HepG2 (cell line): ENCODE measurements around the gene GRM6. TPM values are rescaled to one million over a fixed set of nuclear protein-coding genes. Genes with fewer than 3 reads are reported as not detected.

Experiments
- AKAP8 ChIP-seq: sonication (generic); formaldehyde crosslinking; IDR thresholded peaks from 2 replicates; pipeline ENCODE4 v1.5.1; 2020; ENCODE audit warnings: mild to moderate bottlenecking, missing genetic modification reagents
- ARID5B ChIP-seq: IDR thresholded peaks from 2 replicates; pipeline ENCODE4 v1.4.0; 2020; ENCODE audit warnings: mild to moderate bottlenecking, missing genetic modification reagents
- ATF1 ChIP-seq: IDR thresholded peaks from 2 replicates; pipeline ENCODE4 v1.6.1; 2016; ENCODE audit warnings: mild to moderate bottlenecking, control low read depth
- CENPX ChIP-seq: sonication (generic); formaldehyde crosslinking; IDR thresholded peaks from 2 replicates; pipeline ENCODE4 v1.9.0; 2021; ENCODE audit warnings: mild to moderate bottlenecking, missing genetic modification reagents, moderate library complexity
- DRAP1 ChIP-seq: IDR thresholded peaks from 2 replicates; pipeline ENCODE4 v1.6.1; 2016; ENCODE audit warnings: missing genetic modification reagents, missing compliant biosample characterization
- IKZF4 ChIP-seq: sonication (generic); formaldehyde crosslinking; IDR thresholded peaks from 2 replicates; pipeline ENCODE4 v1.5.1; 2020; ENCODE audit warnings: borderline replicate concordance, mild to moderate bottlenecking, low read depth, missing genetic modification reagents; ENCODE audit errors: not compliant biosample characterization
- MEIS2 ChIP-seq: sonication (generic); formaldehyde crosslinking; IDR thresholded peaks from 2 replicates; pipeline ENCODE4 v1.9.0; 2021; ENCODE audit warnings: mild to moderate bottlenecking, missing genetic modification reagents
- NFE2L2 ChIP-seq: fragments of 150-350 bp; IDR thresholded peaks from 2 replicates; pipeline ENCODE4 v1.6.1; 2014; ENCODE audit warnings: low read length
- NR2F1 ChIP-seq, 2 experiments: fragments of 450-650 bp in 1 of 2; formaldehyde crosslinking in 1 of 2; IDR thresholded peaks; 2 replicates each; pipeline versions ENCODE4 v1.5.0 to v1.6.1; 2016 to 2020; ENCODE audit warnings: mild to moderate bottlenecking in 1 of 2, missing compliant biosample characterization in 1 of 2, missing genetic modification reagents in 1 of 2, moderate library complexity in 1 of 2
- NRL ChIP-seq: sonication (generic); formaldehyde crosslinking; IDR thresholded peaks from 2 replicates; pipeline ENCODE4 v1.5.0; 2020; ENCODE audit warnings: missing genetic modification reagents, mild to moderate bottlenecking, moderate library complexity, borderline replicate concordance
- PAXIP1 ChIP-seq: sonication (generic); formaldehyde crosslinking; conservative IDR thresholded peaks from 2 replicates; pipeline ENCODE4 v1.4.0; 2020; ENCODE audit warnings: mild to moderate bottlenecking, missing genetic modification reagents, moderate library complexity
- RARA ChIP-seq: IDR thresholded peaks from 2 replicates; pipeline ENCODE4 v1.6.1; 2016; ENCODE audit warnings: missing genetic modification reagents, missing compliant biosample characterization
- RNF2 ChIP-seq: fragments of 450-650 bp; conservative IDR thresholded peaks from 2 replicates; pipeline ENCODE4 v1.6.1; 2016; ENCODE audit warnings: low read depth
- SRSF1 ChIP-seq: fragments of 200-400 bp; formaldehyde crosslinking; optimal IDR thresholded peaks from 2 replicates; pipeline ENCODE3; 2017; ENCODE audit warnings: mild to moderate bottlenecking, low read depth, low read length, moderate library complexity
- SRSF9 ChIP-seq: fragments of 200-400 bp; formaldehyde crosslinking; IDR thresholded peaks from 2 replicates; pipeline ENCODE4 v1.6.1; 2018; ENCODE audit warnings: borderline replicate concordance, mild to moderate bottlenecking, low read depth, low read length; ENCODE audit not compliant: insufficient read depth, poor library complexity, severe bottlenecking
- TBX3 ChIP-seq: fragments of 450-650 bp; IDR thresholded peaks from 2 replicates; pipeline ENCODE4 v1.6.1; 2017; ENCODE audit warnings: antibody characterized with exemption, mild to moderate bottlenecking, inconsistent platforms, borderline replicate concordance
- THRA ChIP-seq: sonication (generic); formaldehyde crosslinking; IDR thresholded peaks from 2 replicates; pipeline ENCODE4 v1.4.0; 2020; ENCODE audit warnings: missing genetic modification reagents, borderline replicate concordance
- U2AF2 ChIP-seq: fragments of 200-400 bp; formaldehyde crosslinking; IDR thresholded peaks from 2 replicates; pipeline ENCODE4 v1.6.1; 2017; ENCODE audit warnings: low read depth, mild to moderate bottlenecking, low read length
- ZNF256 ChIP-seq: sonication (generic); formaldehyde crosslinking; conservative IDR thresholded peaks from 2 replicates; pipeline ENCODE4 v1.4.0; 2020; ENCODE audit warnings: missing genetic modification reagents
- ZNF383 ChIP-seq: sonication (generic); formaldehyde crosslinking; IDR thresholded peaks from 2 replicates; pipeline ENCODE4 v1.4.0; 2020; ENCODE audit warnings: missing genetic modification reagents, mild to moderate bottlenecking, borderline replicate concordance
- ZNF766 ChIP-seq: sonication (generic); formaldehyde crosslinking; IDR thresholded peaks from 2 replicates; pipeline ENCODE4 v1.5.0; 2020; ENCODE audit warnings: missing genetic modification reagents, borderline replicate concordance
- polyA plus RNA-seq, 8 experiments: library from polyadenylated mRNA; depleted of rRNA in 3 of 8; stranded (reverse) in 7 of 8; unstranded in 1 of 8; fragments of >200 nt; fragmentation: Illumina TruSeq in 4 of 8; extraction: Trizol in 4 of 8; gene quantifications; 2 replicates each; pipeline versions ENCODE4 v1.2.1 to v1.2.3, GENCODE V29; 2011 to 2016; ENCODE audit warnings: low read depth in 4 of 8, missing spikeins in 1 of 8, mixed read lengths in 1 of 8; ENCODE audit not compliant: insufficient read depth in 1 of 8
- total RNA-seq, 5 experiments: library from RNA; depleted of rRNA; stranded (reverse); fragments of >200 nt; fragmentation: Illumina TruSeq; extraction: Trizol; gene quantifications; 2 replicates each; pipeline ENCODE4 v1.2.3, GENCODE V29; 2016; ENCODE audit warnings: low read depth in 1 of 5

The GRM6 gene
- total and polyA plus RNA-seq, 2 of the 13 experiments (the other 11 are each of a cell fraction or from before 2014, with no cell fraction given) = not detected

- no peak for TF ChIP-seq PAXIP1
- no peak for TF ChIP-seq U2AF2
- no peak for TF ChIP-seq ATF1
- no peak for TF ChIP-seq SRSF1
- no peak for TF ChIP-seq RARA (CRISPR knock-in tag)
- TF ChIP-seq NRL (CRISPR knock-in tag) = 0 out of 2 replicates have a peak, but pooled peaks have one; percentile 33
- TF ChIP-seq ZNF256 (CRISPR knock-in tag) = no peak
- TF ChIP-seq RNF2 = peak; percentile 85; the same call in 1 of the 2 replicates
- no peak for TF ChIP-seq ARID5B (CRISPR knock-in tag)
- no peak for TF ChIP-seq ZNF383 (CRISPR knock-in tag)
- no peak for TF ChIP-seq AKAP8 (CRISPR knock-in tag)
- TF ChIP-seq IKZF4 (CRISPR knock-in tag) = no peak
- no peak for TF ChIP-seq MEIS2
- TF ChIP-seq THRA = no peak
- no peak for TF ChIP-seq NR2F1 (CRISPR knock-in tag; IDR thresholded peaks at IDR 0.05)
- no peak for TF ChIP-seq ZNF766 (CRISPR knock-in tag)
- no peak for TF ChIP-seq NFE2L2
- TF ChIP-seq CENPX = no peak
- no peak for TF ChIP-seq SRSF9
- TF ChIP-seq DRAP1 (CRISPR knock-in tag) = no peak
- no peak for TF ChIP-seq TBX3
Observed at GRCh38 chr5:179023528-179024189, 28.5 kb upstream of the GRM6 start, which contains the start of gene ZNF879 (continued).
